GM18505 (cell line): ENCODE data around the gene METTL9.
A peak's percentile ranks its signal among the peaks of the same experiment; 100 is the strongest.
"Not testable (repeated sequence)": the region's sequence is repeated elsewhere in the genome, so short reads cannot be mapped to it uniquely, and the experiment has no call there.

Experiments
- ATAC-seq: cut with Tn5 transposase; IDR thresholded peaks from one replicate; pipeline ENCODE4 v1.9.1; 2021; ENCODE audit not compliant: unreplicated experiment
- POLR2A ChIP-seq: IDR thresholded peaks from 4 replicates; pipeline ENCODE4 v1.6.1; 2011; ENCODE audit warnings: borderline replicate concordance; ENCODE audit not compliant: insufficient read depth, insufficient read length; ENCODE audit errors: extremely low read depth

The METTL9 gene

DNA sequence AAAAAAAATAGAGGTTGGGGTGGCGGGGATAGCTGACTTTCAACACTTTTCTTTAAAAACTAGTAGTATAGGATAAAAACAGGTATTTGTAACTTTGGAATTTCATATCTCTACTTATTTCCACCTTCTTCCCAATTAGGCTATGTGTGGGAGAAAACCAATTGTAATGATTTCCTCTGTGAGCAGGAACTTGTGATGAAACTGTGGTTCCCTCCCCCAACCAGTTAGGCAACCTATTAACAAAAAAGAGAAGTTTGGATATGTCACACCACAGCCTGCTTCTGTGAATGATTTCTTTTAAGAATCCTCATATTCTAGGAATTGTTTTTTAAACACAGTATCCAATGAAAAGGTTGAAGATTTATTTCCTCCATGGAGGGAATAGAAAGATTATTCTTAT is 51.1 kb downstream of the METTL9 start:
- TF ChIP-seq POLR2A: no peak
- ATAC-seq: no peak

DNA sequence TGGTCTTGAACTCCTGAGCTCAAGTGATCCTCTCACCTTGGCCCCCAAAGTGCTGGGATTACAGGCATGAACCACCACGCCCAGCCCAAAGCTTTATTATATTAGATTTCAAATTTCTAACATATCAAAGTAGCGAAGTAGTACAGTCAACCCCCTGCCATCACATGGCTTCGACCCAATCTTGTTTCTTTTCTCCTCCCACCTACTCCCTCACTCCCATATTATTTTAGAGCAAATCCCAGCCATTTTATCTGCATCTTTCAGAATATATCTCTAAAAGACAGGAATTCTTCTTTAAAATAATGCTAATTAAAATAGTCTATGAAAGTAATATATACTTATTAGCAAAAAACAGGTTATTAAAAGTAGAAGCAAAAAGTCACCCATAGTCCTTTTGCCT is 52.1 kb downstream of the METTL9 start:
- no peak for TF ChIP-seq POLR2A
- no peak for ATAC-seq

GRCh38 chr16:21652453-21652852 is 53.1 kb downstream of the METTL9 start, which contains the start of gene IGSF6:
Gene IGSF6, minus strand, starts transcription at chr16:21652608. Its CDS starts 10 bp downstream, at chr16:21652598.
- no peak for TF ChIP-seq POLR2A
- no peak for ATAC-seq

GRCh38 chr16:21653571-21653970 is 54.2 kb downstream of the METTL9 start:
- ATAC-seq: no peak
- no peak for TF ChIP-seq POLR2A

DNA sequence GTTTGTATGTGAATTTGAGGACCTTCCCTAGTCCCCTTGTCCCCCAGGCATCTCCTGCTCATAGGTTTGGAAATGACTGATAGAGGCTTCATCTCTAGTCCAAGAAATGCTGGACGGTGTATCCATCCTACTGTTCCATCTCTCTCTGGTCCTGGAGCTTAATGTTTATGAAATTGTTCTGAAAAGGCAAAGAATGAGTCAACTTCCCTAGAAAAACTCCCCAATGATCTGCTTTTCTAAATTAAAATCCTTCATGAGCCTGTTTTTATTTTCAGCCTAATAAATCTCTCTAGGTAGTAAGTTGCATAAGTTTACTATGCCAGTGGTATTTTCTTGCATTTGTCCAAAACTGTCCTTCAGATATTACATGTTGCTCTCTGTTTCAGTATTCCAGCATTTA is 55.1 kb downstream of the METTL9 start:
- no peak for TF ChIP-seq POLR2A
- ATAC-seq: no peak

- ATAC-seq: no peak
- TF ChIP-seq POLR2A: no peak
Observed at GRCh38 chr16:21654881-21655280, 55.5 kb downstream of the METTL9 start.

DNA sequence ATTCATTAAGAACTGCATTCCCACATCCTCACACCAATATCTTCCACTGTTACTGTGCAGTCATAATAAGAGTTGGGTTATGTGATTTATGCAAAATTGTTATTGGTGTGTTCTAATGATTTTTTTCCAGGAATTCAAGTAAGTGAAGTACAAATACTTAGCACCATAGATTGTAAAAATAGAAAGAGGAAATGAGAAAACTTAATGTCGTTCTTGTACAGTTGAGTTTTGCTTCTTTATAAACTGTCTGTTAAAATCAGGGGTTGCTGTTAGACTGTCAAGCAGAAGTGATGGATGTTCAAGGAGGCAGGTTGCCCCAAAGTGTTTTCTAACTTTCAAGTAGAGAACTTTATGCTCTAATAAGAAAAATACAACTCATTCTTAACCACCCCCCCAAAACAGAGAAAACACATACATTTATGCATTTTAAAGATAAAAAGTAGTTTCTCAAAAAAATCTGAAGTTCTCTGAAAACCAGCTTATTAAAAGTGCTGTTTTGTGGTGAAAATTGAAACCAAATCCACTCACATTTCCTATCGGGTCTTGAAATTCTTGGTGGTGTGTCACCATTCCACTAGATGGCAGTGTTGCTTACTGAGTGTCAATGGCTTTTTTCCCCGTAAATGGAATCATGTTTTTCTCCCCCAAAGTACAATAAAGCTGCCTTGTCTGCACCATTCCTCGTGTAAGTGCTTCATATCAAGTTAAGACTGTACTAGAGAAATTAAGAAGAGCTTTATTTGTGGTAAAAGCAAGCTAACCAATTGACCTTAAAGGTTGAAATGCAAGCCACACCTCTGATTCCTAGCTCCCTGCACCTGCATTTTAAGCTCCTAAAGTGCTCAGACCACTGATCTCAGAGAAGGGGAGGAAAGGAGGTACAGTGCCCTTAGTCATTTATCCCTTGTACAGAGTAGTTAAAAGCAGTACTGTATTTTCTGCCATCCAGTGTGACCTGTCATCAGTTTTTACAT is 57.7 kb downstream of the METTL9 start:
- no peak for TF ChIP-seq POLR2A
- peak; percentile 56 for ATAC-seq

- TF ChIP-seq POLR2A: no peak
- ATAC-seq: no peak
Observed at GRCh38 chr16:21659124-21659523, 59.7 kb downstream of the METTL9 start.

- TF ChIP-seq POLR2A: no peak
- ATAC-seq: no peak
Observed at GRCh38 chr16:21663889-21664647, 64.7 kb downstream of the METTL9 start, which contains the start of gene OTOA. Gene OTOA, plus strand, starts transcription at chr16:21663968. Its CDS starts 14,547 bp downstream, at chr16:21678515.

GRCh38 chr16:21664801-21665492 is 65.6 kb downstream of the METTL9 start:
- ATAC-seq: no peak
- TF ChIP-seq POLR2A: no peak

GRCh38 chr16:21666772-21667171 is 67.4 kb downstream of the METTL9 start:
- no peak for TF ChIP-seq POLR2A

GRCh38 chr16:21667575-21667974 is 68.2 kb downstream of the METTL9 start:
- no peak for ATAC-seq
- TF ChIP-seq POLR2A: no peak

More at GRCh38 chr16:21666772-21667171, 67.4 kb downstream of the METTL9 start:
- ATAC-seq: no peak

- no peak for ATAC-seq
Observed at GRCh38 chr16:21673469-21673868, 74.1 kb downstream of the METTL9 start.

GRCh38 chr16:21674456-21674855 is 75.1 kb downstream of the METTL9 start:
- ATAC-seq: not testable (repeated sequence)

More at GRCh38 chr16:21673469-21673868, 74.1 kb downstream of the METTL9 start:
- no peak for TF ChIP-seq POLR2A

DNA sequence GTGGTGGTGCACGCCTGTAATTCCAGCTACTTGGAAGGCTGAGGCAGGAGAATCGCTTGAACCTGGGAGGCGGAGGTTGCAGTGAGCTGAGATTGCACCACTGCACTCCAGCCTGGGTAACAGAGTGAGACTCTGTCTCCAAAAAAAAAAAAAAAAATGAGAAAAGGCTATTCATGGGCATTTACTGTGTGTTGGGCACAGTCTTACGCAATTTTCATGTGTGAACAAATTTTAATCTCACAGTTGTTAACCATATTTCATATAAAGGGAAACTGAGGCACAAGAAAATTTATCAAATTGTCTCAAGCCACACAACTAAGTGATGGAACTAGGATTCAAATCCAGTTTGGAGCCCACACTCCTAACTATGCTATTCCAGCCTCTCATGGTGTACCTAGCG is 81.3 kb downstream of the METTL9 start:
- ATAC-seq: not testable (repeated sequence)
